WTC11 (cell line): ENCODE measurements around the gene UFM1. TPM values are rescaled to one million over a fixed set of nuclear protein-coding genes. Genes with fewer than 3 reads are reported as not detected.

ENCODE experiments used
- ATAC-seq: fragments of 200-7000 bp; cut with Tn5 transposase; 2 replicates; pipeline ENCODE4 v1.10.0; 2021; ENCODE audit warnings: mild to moderate bottlenecking, moderate library complexity
- CTCF ChIA-PET: fragments of 300-600 bp; sonication (Branson Sonifier 250); formaldehyde crosslinking; loops from one replicate; lab custom pipeline; 2021; ENCODE audit warnings: antibody characterized with exemption; lab: Charles Lee
- POLR2A ChIA-PET: fragments of 350-600 bp; sonication (Branson Sonifier 250); formaldehyde crosslinking; loops from one replicate; lab custom pipeline; 2021; ENCODE audit warnings: antibody characterized with exemption; lab: Charles Lee
- DNase-seq: peaks from one replicate; pipeline ENCODE4 v3.0.0; 2021; ENCODE audit warnings: low spot score
- H3K27ac Mint-ChIP-seq: 2 replicates; pipeline ENCODE4 v1.8.0; 2021; ENCODE audit warnings: mixed read lengths
- H3K27me3 Mint-ChIP-seq: 2 replicates; pipeline ENCODE4 v1.8.0; 2021; ENCODE audit warnings: low read depth, mild to moderate bottlenecking, moderate library complexity, mixed read lengths
- H3K36me3 Mint-ChIP-seq: 2 replicates; pipeline ENCODE4 v1.8.0; 2021; ENCODE audit warnings: mixed read lengths
- H3K4me1 Mint-ChIP-seq: 2 replicates; pipeline ENCODE4 v1.8.0; 2022; ENCODE audit warnings: mixed read lengths
- H3K4me3 Mint-ChIP-seq: 2 replicates; pipeline ENCODE4 v1.8.0; 2021; ENCODE audit warnings: mild to moderate bottlenecking, moderate library complexity, mixed read lengths
- H3K9me3 Mint-ChIP-seq: 2 replicates; pipeline ENCODE4 v1.8.0; 2021; ENCODE audit warnings: mixed read lengths
- AR ChIP-seq: fragments of 250-450 bp; sonication (Bioruptor Pico); IDR thresholded peaks from 2 replicates; pipeline ENCODE4 v1.9.0; 2021; ENCODE audit warnings: mild to moderate bottlenecking
- ATF3 ChIP-seq: sonication (generic); formaldehyde crosslinking; conservative IDR thresholded peaks from 2 replicates; pipeline ENCODE4 v1.8.1; 2022; ENCODE audit warnings: mild to moderate bottlenecking, missing genetic modification reagents
- ATF6 ChIP-seq: sonication (generic); formaldehyde crosslinking; IDR thresholded peaks from 2 replicates; pipeline ENCODE4 v1.8.1; 2023; ENCODE audit warnings: mild to moderate bottlenecking, missing genetic modification reagents
- CREM ChIP-seq: sonication (generic); formaldehyde crosslinking; IDR thresholded peaks from 2 replicates; pipeline ENCODE4 v1.8.1; 2022; ENCODE audit warnings: mild to moderate bottlenecking, missing genetic modification reagents, moderate library complexity
- E2F4 ChIP-seq: sonication (generic); formaldehyde crosslinking; IDR thresholded peaks from 2 replicates; pipeline ENCODE4 v1.8.1; 2022; ENCODE audit warnings: low read depth, mild to moderate bottlenecking, moderate library complexity, missing genetic modification reagents, borderline replicate concordance
- ESRRA ChIP-seq: sonication (generic); formaldehyde crosslinking; IDR thresholded peaks from 2 replicates; pipeline ENCODE4 v1.8.1; 2022; ENCODE audit warnings: mild to moderate bottlenecking, missing genetic modification reagents, borderline replicate concordance
- ETV6 ChIP-seq: sonication (generic); formaldehyde crosslinking; IDR thresholded peaks from 2 replicates; pipeline ENCODE4 v1.8.1; 2022; ENCODE audit warnings: mild to moderate bottlenecking, missing genetic modification reagents
- FOXK1 ChIP-seq: sonication (generic); formaldehyde crosslinking; IDR thresholded peaks from 2 replicates; pipeline ENCODE4 v1.8.0; 2022; ENCODE audit warnings: mild to moderate bottlenecking, moderate library complexity, missing genetic modification reagents
- KAT7 ChIP-seq: sonication (generic); formaldehyde crosslinking; IDR thresholded peaks from 2 replicates; pipeline ENCODE4 v1.8.1; 2023; ENCODE audit warnings: missing genetic modification reagents, mild to moderate bottlenecking, borderline replicate concordance
- MXD4 ChIP-seq: fragments of 250-450 bp; sonication (Bioruptor Pico); IDR thresholded peaks from 2 replicates; pipeline ENCODE4 v1.8.0; 2021; ENCODE audit warnings: mild to moderate bottlenecking, moderate library complexity, borderline replicate concordance
- MYBL2 ChIP-seq: sonication (generic); formaldehyde crosslinking; IDR thresholded peaks from 2 replicates; pipeline ENCODE4 v1.8.1; 2023; ENCODE audit warnings: mild to moderate bottlenecking, moderate library complexity, missing genetic modification reagents
- OVOL2 ChIP-seq: fragments of 250-450 bp; sonication (Bioruptor Pico); IDR thresholded peaks from 2 replicates; pipeline ENCODE4 v1.9.0; 2021; ENCODE audit warnings: mild to moderate bottlenecking, borderline replicate concordance
- PREB ChIP-seq: sonication (generic); formaldehyde crosslinking; IDR thresholded peaks from 2 replicates; pipeline ENCODE4 v1.8.1; 2022; ENCODE audit warnings: mild to moderate bottlenecking, missing genetic modification reagents, moderate library complexity, borderline replicate concordance
- SMAD4 ChIP-seq: sonication (generic); formaldehyde crosslinking; IDR thresholded peaks from 2 replicates; pipeline ENCODE4 v1.8.0; 2022; ENCODE audit warnings: mild to moderate bottlenecking, missing genetic modification reagents
- TEAD1 ChIP-seq: sonication (generic); formaldehyde crosslinking; IDR thresholded peaks from 2 replicates; pipeline ENCODE4 v1.8.0; 2022; ENCODE audit warnings: mild to moderate bottlenecking, missing genetic modification reagents
- TP53 ChIP-seq: sonication (generic); formaldehyde crosslinking; IDR thresholded peaks from 2 replicates; pipeline ENCODE4 v1.8.1; 2023; ENCODE audit warnings: mild to moderate bottlenecking, missing genetic modification reagents
- ZNF138 ChIP-seq: sonication (generic); formaldehyde crosslinking; conservative IDR thresholded peaks from 2 replicates; pipeline ENCODE4 v1.8.1; 2022; ENCODE audit warnings: mild to moderate bottlenecking, moderate library complexity, missing genetic modification reagents
- ZNF219 ChIP-seq: sonication (generic); formaldehyde crosslinking; IDR thresholded peaks from 2 replicates; pipeline ENCODE4 v1.8.0; 2023; ENCODE audit warnings: missing genetic modification reagents, mild to moderate bottlenecking, borderline replicate concordance
- ZNF281 ChIP-seq: sonication (generic); formaldehyde crosslinking; IDR thresholded peaks from 2 replicates; pipeline ENCODE4 v1.8.0; 2023; ENCODE audit warnings: mild to moderate bottlenecking, missing genetic modification reagents
- ZNF425 ChIP-seq: fragments of 250-450 bp; sonication (Bioruptor Pico); conservative IDR thresholded peaks from 2 replicates; pipeline ENCODE4 v1.9.0; 2021; ENCODE audit warnings: mild to moderate bottlenecking
- ZSCAN18 ChIP-seq: fragments of 250-450 bp; sonication (Bioruptor Pico); IDR thresholded peaks from 2 replicates; pipeline ENCODE4 v2.1.2; 2022; ENCODE audit warnings: mild to moderate bottlenecking, moderate library complexity
- total RNA-seq: library from RNA; stranded (reverse); gene quantifications from 3 replicates; pipeline ENCODE4 v1.2.3, GENCODE V29; 2021

Gene UFM1
- total RNA-seq, 1 experiment from 2014 or later: 57.7 TPM

GRCh38 chr13:38338089-38338488 lies 11.6 kb upstream of the UFM1 start (continued):
- TF ChIP-seq PREB (CRISPR knock-in tag) (no peak), SMAD4 (CRISPR knock-in tag) (no peak), MYBL2 (CRISPR knock-in tag) (no peak), ATF3 (no peak), ZNF138 (CRISPR knock-in tag) (no peak), E2F4 (CRISPR knock-in tag) (no peak)

GRCh38 chr13:38340624-38341023 lies 9.0 kb upstream of the UFM1 start:
- Mint-ChIP-seq H3K36me3 (no peaks in the 10 kb centered on the region), H3K4me1 (peaks cover 39% of the 10 kb centered on the region), H3K9me3 (no peaks in the 10 kb centered on the region), H3K27me3 (no peaks in the 10 kb centered on the region), H3K27ac (no peak overlapping the region), H3K4me3 (no peak overlapping the region)
- ChIA-PET CTCF (no interaction called here), POLR2A (no interaction called here)
- ATAC-seq (no peak), DNase-seq (no peak)
- TF ChIP-seq AR (CRISPR knock-in tag): no peak
- no peak for TF ChIP-seq ZNF425 (CRISPR knock-in tag)
- TF ChIP-seq TEAD1 (CRISPR knock-in tag): no peak
- no peak for TF ChIP-seq ZNF281 (CRISPR knock-in tag)
- no peak for TF ChIP-seq ZSCAN18
- TF ChIP-seq CREM (CRISPR knock-in tag): no peak
- no peak for TF ChIP-seq PREB (CRISPR knock-in tag)
- no peak for TF ChIP-seq ATF6 (CRISPR knock-in tag)
- TF ChIP-seq ZNF219 (CRISPR knock-in tag): no peak
- TF ChIP-seq ETV6 (CRISPR knock-in tag): no peak
- no peak for TF ChIP-seq TP53 (CRISPR knock-in tag)
- no peak for TF ChIP-seq ESRRA (CRISPR knock-in tag)
- no peak for TF ChIP-seq FOXK1 (CRISPR knock-in tag)
- no peak for TF ChIP-seq MXD4 (CRISPR knock-in tag)
- TF ChIP-seq KAT7 (CRISPR knock-in tag): no peak
- no peak for TF ChIP-seq OVOL2 (CRISPR knock-in tag)
